BJ (cell line): ENCODE results near the gene ZGRF1. TPM values are rescaled to one million over a fixed set of nuclear protein-coding genes. Genes with fewer than 3 reads are reported as not detected.
"Not testable (repeated sequence)": the region's sequence is repeated elsewhere in the genome, so short reads cannot be mapped to it uniquely, and the experiment has no call there.

Source experiments
- CTCF ChIA-PET: fragments of 350-600 bp; formaldehyde crosslinking; extraction: SDS; loops from one replicate; lab custom pipeline; 2021; ENCODE audit warnings: antibody characterized with exemption, inconsistent platforms; lab: Yijun Ruan, JAX
- POLR2A ChIA-PET: fragments of 300-600 bp; sonication (Branson Sonifier 250); formaldehyde crosslinking; extraction: SDS; loops from one replicate; lab custom pipeline; 2021; ENCODE audit warnings: antibody characterized with exemption; lab: Charles Lee
- DNase-seq: peaks from one replicate; pipeline ENCODE4 v3.0.0-alpha.2; 2011; ENCODE audit warnings: low read depth
- H3K27me3 ChIP-seq: 2 replicates; pipeline ENCODE4 v1.6.0; 2011; ENCODE audit warnings: low read length; ENCODE audit not compliant: control insufficient read depth, insufficient read depth
- H3K36me3 ChIP-seq: 2 replicates; pipeline ENCODE4 v1.5.1; 2011; ENCODE audit warnings: low read length; ENCODE audit not compliant: control insufficient read depth, insufficient read depth
- H3K4me3 ChIP-seq: 2 replicates; pipeline ENCODE4 v1.5.1; 2011; ENCODE audit warnings: low read depth, mild to moderate bottlenecking, control low read depth, low read length
- CTCF ChIP-seq: IDR thresholded peaks from 2 replicates; pipeline ENCODE4 v1.5.1; 2011; ENCODE audit warnings: low read depth, mild to moderate bottlenecking, control low read depth, inconsistent platforms, low read length, moderate library complexity; ENCODE audit not compliant: insufficient read depth
- polyA plus RNA-seq: library from polyadenylated mRNA; depleted of rRNA; stranded (reverse); fragments of >200 nt; gene quantifications from 2 replicates; pipeline ENCODE4 v1.2.3, GENCODE V29; 2011

The ZGRF1 gene
- polyA plus RNA-seq, 1 experiment: 1.4 TPM

- H3K27me3 ChIP-seq: no peaks in the 10 kb centered on the region
- no peak overlapping the region for H3K4me3 ChIP-seq
- peak; percentile 50 for TF ChIP-seq CTCF
- no peaks in the 10 kb centered on the region for H3K36me3 ChIP-seq
- ChIA-PET CTCF (interaction anchor here (0.7 to 1.6 kb wide), 4 partner anchors 129 to 305 kb away, joined by 3 to 9 read pairs (median 6); no protein-coding TSS in a partner anchor), POLR2A (no interaction called here)
- no peak for DNase-seq
Observed at GRCh38 chr4:112633477-112634235, 3.1 kb downstream of the ZGRF1 start.

- ChIA-PET POLR2A (no interaction called here), CTCF (interaction anchor here (0.8 kb wide), 1 partner anchor 136 kb away, joined by 3 read pairs; no protein-coding TSS in a partner anchor)
- DNase-seq: no peak
- TF ChIP-seq CTCF: no peak
- Histone ChIP-seq H3K27me3 (no peaks in the 10 kb centered on the region), H3K4me3 (no peak overlapping the region), H3K36me3 (no peaks in the 10 kb centered on the region)
Observed at GRCh38 chr4:112626228-112626627, 10.5 kb downstream of the ZGRF1 start.

- H3K36me3 ChIP-seq: no peaks in the 10 kb centered on the region
- no peak for TF ChIP-seq CTCF
- no peak for DNase-seq
- H3K27me3 ChIP-seq: no peaks in the 10 kb centered on the region
- POLR2A ChIA-PET: interaction anchor here (0.5 kb wide), 1 partner anchor 173 kb away, joined by 3 read pairs; no protein-coding TSS in a partner anchor
- CTCF ChIA-PET: no interaction called here
- no peak overlapping the region for H3K4me3 ChIP-seq
Observed at GRCh38 chr4:112616984-112617383, 19.7 kb downstream of the ZGRF1 start.

- POLR2A ChIA-PET, H3K36me3 ChIP-seq, H3K4me3 ChIP-seq, H3K27me3 ChIP-seq, DNase-seq: not testable (repeated sequence)
- CTCF ChIA-PET: interaction anchor here (0.6 kb wide), 1 partner anchor 132 kb away, joined by 3 read pairs; no protein-coding TSS in a partner anchor
Observed at GRCh38 chr4:112612814-112613213, 23.9 kb downstream of the ZGRF1 start.

GRCh38 chr4:112604589-112604988 is 32.1 kb downstream of the ZGRF1 start:
- TF ChIP-seq CTCF: peak; percentile 73
- Histone ChIP-seq H3K36me3 (no peaks in the 10 kb centered on the region), H3K4me3 (no peak overlapping the region), H3K27me3 (no peaks in the 10 kb centered on the region)
- CTCF ChIA-PET: interaction anchor here (0.6 to 6.4 kb wide), 10 partner anchors 15 to 505 kb away, joined by 3 to 110 read pairs (median 4); no protein-coding TSS in a partner anchor
- DNase-seq: peak; percentile 9
- POLR2A ChIA-PET: no interaction called here

GRCh38 chr4:112594993-112595392 is 41.7 kb downstream of the ZGRF1 start:
- TF ChIP-seq CTCF: no peak
- Histone ChIP-seq H3K27me3 (no peaks in the 10 kb centered on the region), H3K4me3 (no peak overlapping the region), H3K36me3 (no peaks in the 10 kb centered on the region)
- ChIA-PET POLR2A (no interaction called here), CTCF (no interaction called here)
- no peak for DNase-seq
